Measurements from ENCODE around the gene KCNC1. TPM values are rescaled to one million over a fixed set of nuclear protein-coding genes. Genes with fewer than 3 reads are reported as not detected.

Gene KCNC1
- total and polyA plus RNA-seq, 2 of the 13 experiments (the other 11 are each of a cell fraction or from before 2014, with no cell fraction given): 0.01 to 0.04 TPM

DNA sequence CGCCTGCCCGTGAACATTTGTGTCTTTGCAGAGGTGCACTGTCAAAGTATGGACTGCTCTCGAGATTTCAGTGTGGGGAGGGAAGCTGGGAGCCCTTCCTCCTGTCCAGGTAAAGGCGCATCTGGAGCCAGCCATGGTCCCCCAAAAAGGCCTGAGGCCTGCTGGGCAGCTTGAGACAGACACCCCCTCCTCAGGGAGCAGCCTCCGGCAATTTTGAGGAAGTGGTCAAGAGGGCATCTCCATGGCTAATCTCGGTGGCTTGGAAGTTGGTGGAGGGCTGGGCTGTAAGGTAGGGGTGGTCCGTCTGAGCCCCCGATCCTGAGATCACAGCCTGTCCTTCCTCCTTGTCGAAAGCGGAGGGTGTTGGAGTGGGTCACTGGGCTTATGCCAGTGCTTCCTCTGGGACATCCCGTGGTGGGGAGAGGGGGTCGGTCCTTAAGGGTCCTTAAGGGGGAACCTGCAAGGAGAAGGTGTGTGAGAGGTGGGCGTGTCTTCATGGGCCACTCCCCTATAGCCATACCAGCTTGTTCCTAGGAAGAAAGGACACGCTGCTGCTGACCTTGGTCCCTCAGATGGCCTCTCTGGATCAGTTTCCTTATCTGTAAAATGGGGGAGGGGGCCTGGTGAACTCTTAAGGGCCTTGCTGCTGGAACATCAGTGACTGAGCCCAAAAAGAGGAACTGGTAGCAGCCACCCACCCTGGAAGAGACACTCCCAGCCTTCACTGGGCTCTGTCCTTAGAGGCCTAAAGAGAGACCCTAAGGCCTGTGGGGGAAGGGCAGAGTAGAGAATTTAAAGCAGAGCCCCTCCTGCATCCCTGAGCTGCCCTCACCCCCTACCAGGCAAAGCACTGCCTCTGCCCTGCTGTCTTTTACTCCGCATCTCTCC is 2.6 kb downstream of the KCNC1 start:
- ChIA-PET POLR2A (no interaction called here), CTCF (ENCODE audit: low intra/inter-chr PET ratio, low total read pairs) (no interaction called here)
- H3K79me2 ChIP-seq (ENCODE audit: insufficient read depth, low read length): no peaks in the 10 kb centered on the region
- no peak for FAIRE-seq
- peaks cover 2% of the 10 kb centered on the region for H3K4me1 ChIP-seq (ENCODE audit: insufficient read depth, low read length)
- peaks cover 6 to 38% of the 10 kb centered on the region in 2 experiments; a peak in 3 of 5 replicates for H3K27me3 ChIP-seq (ENCODE audit: control insufficient read depth in 1 of 2, insufficient read depth in 2 of 2, low read length in 2 of 2)
- in situ Hi-C loops (cut with HindIII; ENCODE audit: extremely low pct_ligation_motif_present, low pct_unique_long_range_greater_than_20kb): no loop called here
- no peak overlapping the region for H2AFZ ChIP-seq (ENCODE audit: low read length)
- 67% methylated on average over 7 of the region's 15 CpGs for WGBS (ENCODE audit: low lambda C conversion rate)
- no TSS peak for BruUV-seq (replicated peaks)
- no peak overlapping the region for H3K9ac ChIP-seq (ENCODE audit: insufficient read depth, low read depth, low read length)
- TF ChIP-seq ZNF282 (IDR thresholded peaks at IDR 0.05; ENCODE audit: partially characterized antibody) (no peak), MIER3 (CRISPR knock-in tag; IDR thresholded peaks at IDR 0.05; ENCODE audit: borderline replicate concordance) (no peak), PBX2 (CRISPR knock-in tag; IDR thresholded peaks at IDR 0.05) (no peak), POLR2AphosphoS5 (IDR thresholded peaks at IDR 0.05; ENCODE audit: low read depth, low read length) (no peak), ZNF576 (CRISPR knock-in tag; IDR thresholded peaks at IDR 0.05) (no peak), XRCC5 (optimal IDR thresholded peaks at IDR 0.05; ENCODE audit: low read length) (no peak), ZNF432 (CRISPR knock-in tag; IDR thresholded peaks at IDR 0.05; ENCODE audit: borderline replicate concordance) (no peak)
- TF ChIP-seq, protein P1, sequence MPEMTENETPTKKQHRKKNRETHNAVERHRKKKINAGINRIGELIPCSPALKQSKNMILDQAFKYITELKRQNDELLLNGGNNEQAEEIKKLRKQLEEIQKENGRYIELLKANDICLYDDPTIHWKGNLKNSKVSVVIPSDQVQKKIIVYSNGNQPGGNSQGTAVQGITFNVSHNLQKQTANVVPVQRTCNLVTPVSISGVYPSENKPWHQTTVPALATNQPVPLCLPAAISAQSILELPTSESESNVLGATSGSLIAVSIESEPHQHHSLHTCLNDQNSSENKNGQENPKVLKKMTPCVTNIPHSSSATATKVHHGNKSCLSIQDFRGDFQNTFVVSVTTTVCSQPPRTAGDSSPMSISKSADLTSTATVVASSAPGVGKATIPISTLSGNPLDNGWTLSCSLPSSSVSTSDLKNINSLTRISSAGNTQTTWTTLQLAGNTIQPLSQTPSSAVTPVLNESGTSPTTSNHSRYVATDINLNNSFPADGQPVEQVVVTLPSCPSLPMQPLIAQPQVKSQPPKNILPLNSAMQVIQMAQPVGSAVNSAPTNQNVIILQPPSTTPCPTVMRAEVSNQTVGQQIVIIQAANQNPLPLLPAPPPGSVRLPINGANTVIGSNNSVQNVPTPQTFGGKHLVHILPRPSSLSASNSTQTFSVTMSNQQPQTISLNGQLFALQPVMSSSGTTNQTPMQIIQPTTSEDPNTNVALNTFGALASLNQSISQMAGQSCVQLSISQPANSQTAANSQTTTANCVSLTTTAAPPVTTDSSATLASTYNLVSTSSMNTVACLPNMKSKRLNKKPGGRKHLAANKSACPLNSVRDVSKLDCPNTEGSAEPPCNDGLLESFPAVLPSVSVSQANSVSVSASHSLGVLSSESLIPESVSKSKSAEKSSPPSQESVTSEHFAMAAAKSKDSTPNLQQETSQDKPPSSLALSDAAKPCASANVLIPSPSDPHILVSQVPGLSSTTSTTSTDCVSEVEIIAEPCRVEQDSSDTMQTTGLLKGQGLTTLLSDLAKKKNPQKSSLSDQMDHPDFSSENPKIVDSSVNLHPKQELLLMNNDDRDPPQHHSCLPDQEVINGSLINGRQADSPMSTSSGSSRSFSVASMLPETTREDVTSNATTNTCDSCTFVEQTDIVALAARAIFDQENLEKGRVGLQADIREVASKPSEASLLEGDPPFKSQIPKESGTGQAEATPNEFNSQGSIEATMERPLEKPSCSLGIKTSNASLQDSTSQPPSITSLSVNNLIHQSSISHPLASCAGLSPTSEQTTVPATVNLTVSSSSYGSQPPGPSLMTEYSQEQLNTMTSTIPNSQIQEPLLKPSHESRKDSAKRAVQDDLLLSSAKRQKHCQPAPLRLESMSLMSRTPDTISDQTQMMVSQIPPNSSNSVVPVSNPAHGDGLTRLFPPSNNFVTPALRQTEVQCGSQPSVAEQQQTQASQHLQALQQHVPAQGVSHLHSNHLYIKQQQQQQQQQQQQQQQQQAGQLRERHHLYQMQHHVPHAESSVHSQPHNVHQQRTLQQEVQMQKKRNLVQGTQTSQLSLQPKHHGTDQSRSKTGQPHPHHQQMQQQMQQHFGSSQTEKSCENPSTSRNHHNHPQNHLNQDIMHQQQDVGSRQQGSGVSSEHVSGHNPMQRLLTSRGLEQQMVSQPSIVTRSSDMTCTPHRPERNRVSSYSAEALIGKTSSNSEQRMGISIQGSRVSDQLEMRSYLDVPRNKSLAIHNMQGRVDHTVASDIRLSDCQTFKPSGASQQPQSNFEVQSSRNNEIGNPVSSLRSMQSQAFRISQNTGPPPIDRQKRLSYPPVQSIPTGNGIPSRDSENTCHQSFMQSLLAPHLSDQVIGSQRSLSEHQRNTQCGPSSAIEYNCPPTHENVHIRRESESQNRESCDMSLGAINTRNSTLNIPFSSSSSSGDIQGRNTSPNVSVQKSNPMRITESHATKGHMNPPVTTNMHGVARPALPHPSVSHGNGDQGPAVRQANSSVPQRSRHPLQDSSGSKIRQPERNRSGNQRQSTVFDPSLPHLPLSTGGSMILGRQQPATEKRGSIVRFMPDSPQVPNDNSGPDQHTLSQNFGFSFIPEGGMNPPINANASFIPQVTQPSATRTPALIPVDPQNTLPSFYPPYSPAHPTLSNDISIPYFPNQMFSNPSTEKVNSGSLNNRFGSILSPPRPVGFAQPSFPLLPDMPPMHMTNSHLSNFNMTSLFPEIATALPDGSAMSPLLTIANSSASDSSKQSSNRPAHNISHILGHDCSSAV (CRISPR knock-in tag; IDR thresholded peaks at IDR 0.05; ENCODE audit: borderline replicate concordance): no peak
- no peak for ATAC-seq
- H3K36me3 ChIP-seq (replicated peaks in 1 of 2; ENCODE audit: control insufficient read depth in 1 of 2, insufficient read depth in 2 of 2, low read length in 2 of 2): no peaks in the 10 kb centered on the region
- no peak overlapping the region for H3K4me2 ChIP-seq (ENCODE audit: low read depth, low read length)
- DNase-seq (ENCODE audit: low spot score): no peak
- H3K9me3 ChIP-seq (ENCODE audit: low read length): no peaks in the 10 kb centered on the region
- intact Hi-C loops (cut with micrococcal nuclease; ENCODE audit: unreplicated experiment): no loop called here
- H4K20me1 ChIP-seq (ENCODE audit: insufficient read depth, low read length): peaks cover 4% of the 10 kb centered on the region; the same call in 1 of the 2 replicates
- no peak overlapping the region for H3K4me3 ChIP-seq (replicated peaks in 1 of 3; ENCODE audit: insufficient read depth in 1 of 3, low read depth in 2 of 3, low read length in 3 of 3)
- H3K27ac ChIP-seq (ENCODE audit: extremely low read length, insufficient read depth, low read length): no peak overlapping the region

Data from HepG2 (cell line).